ENCODE measurements around the gene AIFM3. TPM values are rescaled to one million over a fixed set of nuclear protein-coding genes. Genes with fewer than 3 reads are reported as not detected.
A peak's percentile ranks its signal among the peaks of the same experiment; 100 is the strongest.

AIFM3 gene
- total RNA-seq, 1 donor from 2014 or later: 1.3 TPM

DNA sequence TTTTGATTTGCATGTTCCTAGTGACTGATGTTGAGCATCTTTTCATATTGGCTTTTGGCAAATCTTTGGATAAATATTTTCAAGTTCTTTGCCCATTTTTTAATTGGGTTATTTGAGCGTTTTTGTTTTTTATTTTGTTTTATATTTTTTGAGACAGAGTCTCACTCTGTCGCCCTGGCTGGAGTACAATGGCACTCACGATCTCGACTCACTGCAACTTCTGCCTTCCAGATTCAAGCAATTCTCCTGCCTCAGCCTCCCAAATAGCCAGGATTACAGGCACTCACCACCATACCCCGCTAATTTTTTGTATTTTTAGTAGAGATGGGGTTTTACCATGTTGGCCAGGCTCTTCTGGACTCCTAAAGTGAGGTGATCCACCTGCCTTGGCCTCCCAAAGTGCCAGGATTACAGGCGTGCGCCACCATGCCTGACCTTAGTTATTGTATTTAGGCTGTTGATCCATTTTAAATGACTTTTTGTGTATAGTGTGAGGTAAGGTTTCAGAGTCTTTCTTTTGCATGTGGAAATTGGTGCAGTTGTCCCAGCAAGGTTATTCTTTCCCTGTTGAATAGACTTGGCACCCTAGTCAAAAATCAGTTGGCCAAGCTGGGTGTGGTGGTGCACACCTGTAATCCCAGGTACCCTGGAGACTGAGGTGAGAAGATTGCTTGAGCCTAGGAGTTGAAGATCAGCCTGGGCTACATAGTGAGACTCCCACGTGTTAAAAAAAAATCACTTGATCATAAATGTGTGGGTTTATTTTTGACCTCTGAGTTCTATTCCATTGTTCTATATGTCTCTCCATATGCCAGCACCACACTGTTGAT lies 23.7 kb upstream of the AIFM3 start:
- intact Hi-C loops (cut with micrococcal nuclease): no loop called here
- H3K4me3 Mint-ChIP-seq: no peak overlapping the region
- peaks cover 46% of the 10 kb centered on the region for H3K36me3 Mint-ChIP-seq (ENCODE audit: low read depth)
- H3K4me1 Mint-ChIP-seq: peaks cover 69% of the 10 kb centered on the region
- ChIA-PET POLR2A (no interaction called here), CTCF (interaction anchor here (0.6 kb wide), 1 partner anchor 158 kb away, joined by 3 read pairs; no protein-coding TSS in a partner anchor)
- H3K9me3 Mint-ChIP-seq: no peaks in the 10 kb centered on the region
- no peak for ATAC-seq (ENCODE audit: low read depth)
- no peak overlapping the region for H3K27ac Mint-ChIP-seq
- no peaks in the 10 kb centered on the region for H3K27me3 Mint-ChIP-seq
- no peak for DNase-seq
- TF ChIP-seq, protein P1, sequence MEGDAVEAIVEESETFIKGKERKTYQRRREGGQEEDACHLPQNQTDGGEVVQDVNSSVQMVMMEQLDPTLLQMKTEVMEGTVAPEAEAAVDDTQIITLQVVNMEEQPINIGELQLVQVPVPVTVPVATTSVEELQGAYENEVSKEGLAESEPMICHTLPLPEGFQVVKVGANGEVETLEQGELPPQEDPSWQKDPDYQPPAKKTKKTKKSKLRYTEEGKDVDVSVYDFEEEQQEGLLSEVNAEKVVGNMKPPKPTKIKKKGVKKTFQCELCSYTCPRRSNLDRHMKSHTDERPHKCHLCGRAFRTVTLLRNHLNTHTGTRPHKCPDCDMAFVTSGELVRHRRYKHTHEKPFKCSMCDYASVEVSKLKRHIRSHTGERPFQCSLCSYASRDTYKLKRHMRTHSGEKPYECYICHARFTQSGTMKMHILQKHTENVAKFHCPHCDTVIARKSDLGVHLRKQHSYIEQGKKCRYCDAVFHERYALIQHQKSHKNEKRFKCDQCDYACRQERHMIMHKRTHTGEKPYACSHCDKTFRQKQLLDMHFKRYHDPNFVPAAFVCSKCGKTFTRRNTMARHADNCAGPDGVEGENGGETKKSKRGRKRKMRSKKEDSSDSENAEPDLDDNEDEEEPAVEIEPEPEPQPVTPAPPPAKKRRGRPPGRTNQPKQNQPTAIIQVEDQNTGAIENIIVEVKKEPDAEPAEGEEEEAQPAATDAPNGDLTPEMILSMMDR (IDR thresholded peaks at IDR 0.05): no peak

DNA sequence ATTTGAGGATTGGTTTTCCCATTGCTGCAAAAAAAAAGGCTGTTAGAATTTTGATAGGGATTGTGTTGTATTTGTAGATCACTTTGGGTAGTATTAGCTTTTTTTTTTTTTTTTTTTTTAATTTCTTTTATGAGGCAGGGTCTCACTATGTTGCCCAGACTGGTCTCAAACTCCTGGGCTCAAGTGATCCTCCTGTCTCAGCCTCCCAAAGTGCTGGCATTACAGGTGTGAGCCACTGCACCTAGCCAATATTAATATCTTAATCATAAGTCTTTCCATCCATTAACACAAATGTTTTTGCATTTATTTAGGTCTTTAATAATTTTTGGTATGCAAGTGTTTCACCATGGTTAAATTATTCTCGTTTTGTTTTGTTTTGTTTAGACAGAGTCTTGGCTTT lies 23.0 kb upstream of the AIFM3 start:
- intact Hi-C loops (cut with micrococcal nuclease): no loop called here
- Mint-ChIP-seq H3K27me3 (no peaks in the 10 kb centered on the region), H3K4me1 (peaks cover 64% of the 10 kb centered on the region), H3K27ac (no peak overlapping the region), H3K9me3 (no peaks in the 10 kb centered on the region), H3K36me3 (ENCODE audit: low read depth) (peaks cover 45% of the 10 kb centered on the region), H3K4me3 (no peak overlapping the region)
- no peak for DNase-seq
- CTCF ChIA-PET: no interaction called here
- no peak for ATAC-seq (ENCODE audit: low read depth)
- POLR2A ChIA-PET: no interaction called here
- TF ChIP-seq, protein P1 (IDR thresholded peaks at IDR 0.05): no peak

DNA sequence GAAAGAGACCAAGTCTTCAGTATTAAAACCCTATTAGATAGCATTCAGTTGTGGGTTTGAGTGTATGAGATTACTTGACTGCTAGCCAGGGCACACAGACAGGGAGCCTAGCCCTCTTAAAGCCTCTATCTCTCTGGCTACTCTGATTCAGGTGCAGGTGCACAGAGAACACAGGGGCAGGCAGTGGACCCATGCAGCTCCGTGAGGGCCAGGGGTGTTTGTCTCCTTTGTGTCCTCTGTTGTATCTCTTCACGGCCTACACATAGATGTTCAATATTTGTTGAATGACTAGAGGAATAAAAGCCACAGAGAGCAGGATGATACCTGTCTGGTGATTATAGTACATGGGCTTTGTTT lies 21.5 kb upstream of the AIFM3 start:
- peaks cover 50% of the 10 kb centered on the region for H3K4me1 Mint-ChIP-seq
- no peak for DNase-seq
- CTCF ChIA-PET: no interaction called here
- peaks cover 50% of the 10 kb centered on the region for H3K36me3 Mint-ChIP-seq (ENCODE audit: low read depth)
- intact Hi-C loops (cut with micrococcal nuclease): no loop called here
- TF ChIP-seq, protein P1 (IDR thresholded peaks at IDR 0.05): no peak
- POLR2A ChIA-PET: no interaction called here
- H3K27ac Mint-ChIP-seq: no peak overlapping the region
- H3K9me3 Mint-ChIP-seq: no peaks in the 10 kb centered on the region
- H3K27me3 Mint-ChIP-seq: no peaks in the 10 kb centered on the region
- no peak overlapping the region for H3K4me3 Mint-ChIP-seq
- ATAC-seq (ENCODE audit: low read depth): no peak

DNA sequence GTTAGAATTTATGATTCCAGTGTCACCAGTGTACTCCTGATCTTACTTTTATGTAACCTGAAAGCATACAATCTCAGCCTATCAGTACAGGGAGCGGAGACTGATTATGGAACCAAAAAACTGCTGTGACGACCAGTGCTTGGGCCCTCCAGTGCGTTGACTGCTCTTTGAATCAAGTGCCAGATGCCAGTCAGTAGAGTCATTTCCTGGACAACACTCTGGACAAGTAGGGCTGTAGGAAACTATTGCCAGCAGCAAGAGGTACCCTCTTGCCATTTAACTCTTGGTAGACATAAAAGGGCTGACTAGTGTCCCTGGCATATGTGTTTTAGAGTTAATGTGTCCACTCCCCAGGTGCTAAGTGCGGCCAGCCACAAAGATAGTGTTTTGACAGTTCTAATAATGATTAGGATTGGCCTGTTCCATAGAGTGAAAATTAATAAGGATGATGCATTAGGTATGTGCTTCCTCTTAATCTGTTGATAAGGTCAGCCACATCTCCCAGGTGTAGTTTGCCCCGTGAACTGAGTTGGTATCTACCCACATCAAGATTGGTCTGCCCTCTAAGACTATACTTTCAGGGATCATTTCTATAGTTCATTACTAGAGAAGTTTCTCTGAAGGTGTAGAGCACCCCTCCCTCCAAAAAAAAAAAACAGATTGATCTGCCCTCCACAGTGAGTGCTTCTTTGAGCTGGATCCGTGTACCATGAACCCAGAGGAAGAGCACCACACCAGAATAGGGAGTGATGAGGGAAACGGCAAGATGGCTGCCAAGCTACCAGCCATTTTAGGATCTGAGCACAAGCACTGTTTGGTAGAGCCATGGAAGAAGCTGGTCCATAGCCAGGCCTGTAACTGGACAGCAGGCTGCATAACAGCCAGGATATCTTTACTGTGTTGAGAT lies 20.7 kb upstream of the AIFM3 start:
- H3K27ac Mint-ChIP-seq: peak overlapping the region; percentile 46
- H3K4me1 Mint-ChIP-seq: peaks cover 43% of the 10 kb centered on the region
- peaks cover 53% of the 10 kb centered on the region for H3K36me3 Mint-ChIP-seq (ENCODE audit: low read depth)
- no peak for DNase-seq
- H3K27me3 Mint-ChIP-seq: no peaks in the 10 kb centered on the region
- no peak overlapping the region for H3K4me3 Mint-ChIP-seq
- TF ChIP-seq, protein P1 (IDR thresholded peaks at IDR 0.05): no peak
- intact Hi-C loops (cut with micrococcal nuclease): no loop called here
- ChIA-PET POLR2A (no interaction called here), CTCF (interaction anchor here (1.3 kb wide), 1 partner anchor 15 kb away, joined by 3 read pairs; no protein-coding TSS in a partner anchor)
- no peaks in the 10 kb centered on the region for H3K9me3 Mint-ChIP-seq
- no peak for ATAC-seq (ENCODE audit: low read depth)

DNA sequence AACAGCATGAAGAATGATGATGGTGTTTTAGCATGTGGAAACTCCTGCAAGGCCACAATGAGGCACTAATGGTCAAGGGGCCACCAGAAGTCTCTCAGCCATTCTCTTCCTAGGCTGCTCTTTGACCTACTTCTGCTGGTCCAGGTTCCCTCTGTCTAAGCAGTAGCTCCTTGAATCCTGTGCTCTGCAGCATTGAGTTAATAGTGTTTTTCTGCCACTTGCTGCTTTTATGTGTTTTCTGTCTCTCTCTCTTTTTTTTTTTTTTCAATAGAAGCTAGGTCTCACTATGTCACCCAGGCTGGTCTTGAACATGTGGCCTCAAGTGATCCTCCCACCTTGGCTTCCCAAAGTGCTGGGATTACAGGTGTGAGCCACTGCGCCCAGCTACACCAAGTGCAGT lies 20.1 kb upstream of the AIFM3 start:
- Mint-ChIP-seq H3K4me3 (no peak overlapping the region), H3K36me3 (ENCODE audit: low read depth) (peaks cover 60% of the 10 kb centered on the region), H3K27ac (no peak overlapping the region), H3K4me1 (peaks cover 38% of the 10 kb centered on the region), H3K27me3 (no peaks in the 10 kb centered on the region), H3K9me3 (no peaks in the 10 kb centered on the region)
- DNase-seq: no peak
- intact Hi-C loops (cut with micrococcal nuclease): no loop called here
- ATAC-seq (ENCODE audit: low read depth): no peak
- ChIA-PET CTCF (interaction anchor here (1.3 kb wide), 1 partner anchor 14 kb away, joined by 3 read pairs; no protein-coding TSS in a partner anchor), POLR2A (no interaction called here)
- TF ChIP-seq, protein P1 (IDR thresholded peaks at IDR 0.05): no peak
